Gastrocnemius medialis (tissue), 4 donors: ENCODE data around the gene C6orf89. TPM values are rescaled to one million over a fixed set of nuclear protein-coding genes. Genes with fewer than 3 reads are reported as not detected.

Experiments
- ATAC-seq, 2 donors: fragments of 150-250 bp; one replicate each; pipeline ENCODE4 v1.9.1; 2016
- DNase-seq, 2 donors: peaks; one replicate each; pipeline ENCODE4 v3.0.0-alpha.2; 2019
- H3K27ac ChIP-seq, 4 donors: fragments of 200-600 bp; sonication (generic); 1 replicate in 1 of 4; 2 replicates in 3 of 4; pipeline ENCODE4 v1.5.1; 2016 to 2018; ENCODE audit warnings: mild to moderate bottlenecking in 2 of 4, moderate library complexity in 1 of 4
- H3K27me3 ChIP-seq, 3 donors: fragments of 200-600 bp; sonication (generic) in 2 of 3; 1 replicate in 1 of 3; 2 replicates in 2 of 3; pipeline versions ENCODE4 v1.5.1 to v1.6.0; 2016 to 2019; ENCODE audit warnings: mild to moderate bottlenecking in 1 of 3, moderate library complexity in 1 of 3
- H3K36me3 ChIP-seq, 2 donors: fragments of 200-600 bp; sonication (generic) in 1 of 2; one replicate each; pipeline ENCODE4 v1.5.1; 2017 to 2018
- H3K4me1 ChIP-seq, 2 donors: fragments of 200-600 bp; sonication (generic) in 1 of 2; one replicate each; pipeline ENCODE4 v1.5.1; 2016 to 2017; ENCODE audit warnings: mild to moderate bottlenecking in 2 of 2
- H3K4me3 ChIP-seq, 4 donors: fragments of 200-600 bp; sonication (generic) in 3 of 4; 1 replicate in 1 of 4; 2 replicates in 3 of 4; pipeline ENCODE4 v1.5.1; 2016 to 2019; ENCODE audit warnings: mild to moderate bottlenecking in 2 of 4
- H3K9me3 ChIP-seq, 3 donors: fragments of 200-600 bp; sonication (generic) in 2 of 3; 1 replicate in 1 of 3; 2 replicates in 2 of 3; pipeline ENCODE4 v1.5.1; 2016 to 2019
- POLR2A ChIP-seq, 2 donors: fragments of 450-650 bp; IDR thresholded peaks; one replicate each; pipeline ENCODE4 v1.6.1; 2017; ENCODE audit warnings: antibody characterized with exemption in 2 of 2, mild to moderate bottlenecking in 2 of 2, moderate library complexity in 2 of 2
- in situ Hi-C, 4 donors: fragments of 200-750 bp; cut with MboI; loops; one replicate each; pipeline versions ENCODE4 v1.15.0 to v1.8.0; 2017; ENCODE audit warnings: low sequenced_read_pairs in 4 of 4
- intact Hi-C: fragments of 100-400 bp; cut with DNase I; formaldehyde crosslinking; loops from one replicate; pipeline ENCODE4 v1.15.1; 2023; ENCODE audit warnings: low total_unique reads
- total RNA-seq, 4 donors: library from RNA; depleted of rRNA; stranded (reverse); fragments of >200 nt; gene quantifications; one replicate each; pipeline versions ENCODE4 v1.1.0 to v1.2.3, GENCODE V29; 2016
- TF ChIP-seq, protein P1 (sequence below), 5 experiments: fragments of 450-650 bp in 3 of 5; fragments of 200-600 bp in 2 of 5; sonication (generic) in 2 of 5; IDR thresholded peaks in 4 of 5; conservative IDR thresholded peaks in 1 of 5; 1 replicate in 4 of 5; 2 replicates in 1 of 5; pipeline ENCODE4 v1.5.1; 2016 to 2019; ENCODE audit warnings: antibody characterized with exemption in 5 of 5, mild to moderate bottlenecking in 3 of 5, moderate library complexity in 3 of 5

The C6orf89 gene
- total RNA-seq, 4 donors from 2014 or later, result 30.8 to 53.2 (median 38.8) TPM

GRCh38 chr6:36917541-36918193, 31.9 kb downstream of the C6orf89 start:
- Histone ChIP-seq H3K27ac (peak overlapping the region; percentile 38 to 55 (median 51)), H3K27me3 (no peaks in the 10 kb centered on the region), H3K9me3 (no peaks in the 10 kb centered on the region), H3K4me3 (no peak overlapping the region), H3K36me3 (peaks cover 0 to 78% of the 10 kb centered on the region in 2 donors), H3K4me1 (peaks cover 13 to 24% of the 10 kb centered on the region in 2 donors)
- in situ Hi-C loops, result no loop called here
- intact Hi-C loops, result no loop called here
- DNase-seq (peak in 1 of 2 donors; percentile 58), ATAC-seq (peak; percentile 58 to 60)
- no peak for TF ChIP-seq POLR2A (IDR thresholded peaks at IDR 0.05)
- TF ChIP-seq, protein P1, sequence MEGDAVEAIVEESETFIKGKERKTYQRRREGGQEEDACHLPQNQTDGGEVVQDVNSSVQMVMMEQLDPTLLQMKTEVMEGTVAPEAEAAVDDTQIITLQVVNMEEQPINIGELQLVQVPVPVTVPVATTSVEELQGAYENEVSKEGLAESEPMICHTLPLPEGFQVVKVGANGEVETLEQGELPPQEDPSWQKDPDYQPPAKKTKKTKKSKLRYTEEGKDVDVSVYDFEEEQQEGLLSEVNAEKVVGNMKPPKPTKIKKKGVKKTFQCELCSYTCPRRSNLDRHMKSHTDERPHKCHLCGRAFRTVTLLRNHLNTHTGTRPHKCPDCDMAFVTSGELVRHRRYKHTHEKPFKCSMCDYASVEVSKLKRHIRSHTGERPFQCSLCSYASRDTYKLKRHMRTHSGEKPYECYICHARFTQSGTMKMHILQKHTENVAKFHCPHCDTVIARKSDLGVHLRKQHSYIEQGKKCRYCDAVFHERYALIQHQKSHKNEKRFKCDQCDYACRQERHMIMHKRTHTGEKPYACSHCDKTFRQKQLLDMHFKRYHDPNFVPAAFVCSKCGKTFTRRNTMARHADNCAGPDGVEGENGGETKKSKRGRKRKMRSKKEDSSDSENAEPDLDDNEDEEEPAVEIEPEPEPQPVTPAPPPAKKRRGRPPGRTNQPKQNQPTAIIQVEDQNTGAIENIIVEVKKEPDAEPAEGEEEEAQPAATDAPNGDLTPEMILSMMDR (IDR thresholded peaks at IDR 0.05 in 4 of 5, conservative IDR thresholded peaks at IDR 0.05 in 1 of 5), result no peak

GRCh38 chr6:36920049-36920448, 34.3 kb downstream of the C6orf89 start:
- in situ Hi-C loops, result no loop called here
- Histone ChIP-seq H3K4me1 (peaks cover 13 to 24% of the 10 kb centered on the region in 2 donors), H3K36me3 (peaks cover 0 to 82% of the 10 kb centered on the region in 2 donors), H3K27ac (peak overlapping the region in 2 of 4 donors; percentile 16 to 48), H3K27me3 (no peaks in the 10 kb centered on the region), H3K9me3 (no peaks in the 10 kb centered on the region), H3K4me3 (no peak overlapping the region)
- ATAC-seq (no peak), DNase-seq (no peak)
- TF ChIP-seq, protein P1 (IDR thresholded peaks at IDR 0.05 in 4 of 5, conservative IDR thresholded peaks at IDR 0.05 in 1 of 5), result no peak
- no peak for TF ChIP-seq POLR2A (IDR thresholded peaks at IDR 0.05)
- intact Hi-C loops, result no loop called here

DNA sequence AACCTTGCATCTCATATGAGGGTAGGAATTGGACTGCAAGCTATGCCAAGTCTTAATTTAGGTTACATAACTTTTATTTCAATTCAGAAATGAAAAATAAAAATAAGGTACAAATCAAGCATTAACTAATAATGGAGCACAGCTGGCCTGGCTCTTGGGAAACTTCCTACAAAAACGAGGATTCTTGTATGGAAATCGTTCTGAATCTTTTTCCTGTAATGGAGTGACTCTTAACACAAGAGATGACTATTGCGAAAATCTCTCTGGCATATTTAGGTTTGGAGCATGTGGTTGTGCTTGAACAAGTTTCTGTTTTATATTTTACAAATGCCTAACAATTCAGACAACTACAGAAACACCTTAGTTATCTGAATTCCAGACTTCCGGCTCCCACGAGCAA, 34.8 kb downstream of the C6orf89 start:
- H3K4me1 ChIP-seq, result peaks cover 13 to 24% of the 10 kb centered on the region in 2 donors
- ATAC-seq (peak; percentile 32 to 48), DNase-seq (no peak)
- no peaks in the 10 kb centered on the region for H3K27me3 ChIP-seq
- no peaks in the 10 kb centered on the region for H3K9me3 ChIP-seq
- no peak for TF ChIP-seq POLR2A (IDR thresholded peaks at IDR 0.05)
- TF ChIP-seq, protein P1 (IDR thresholded peaks at IDR 0.05 in 4 of 5, conservative IDR thresholded peaks at IDR 0.05 in 1 of 5), result no peak
- intact Hi-C loops (no loop called here), in situ Hi-C loops (no loop called here)
- no peak overlapping the region for H3K4me3 ChIP-seq
- H3K27ac ChIP-seq, result peak overlapping the region in 3 of 4 donors; percentile 45 to 48 (median 46)
- peaks cover 0 to 82% of the 10 kb centered on the region in 2 donors for H3K36me3 ChIP-seq

GRCh38 chr6:36924131-36924530, 38.4 kb downstream of the C6orf89 start:
- Histone ChIP-seq H3K4me3 (no peak overlapping the region), H3K27ac (no peak overlapping the region), H3K9me3 (no peaks in the 10 kb centered on the region), H3K36me3 (peaks cover 0 to 58% of the 10 kb centered on the region in 2 donors), H3K4me1 (peaks cover 29 to 38% of the 10 kb centered on the region in 2 donors), H3K27me3 (no peaks in the 10 kb centered on the region)
- DNase-seq (no peak), ATAC-seq (no peak)
- intact Hi-C loops, result no loop called here
- no peak for TF ChIP-seq POLR2A (IDR thresholded peaks at IDR 0.05)
- TF ChIP-seq, protein P1 (IDR thresholded peaks at IDR 0.05 in 4 of 5, conservative IDR thresholded peaks at IDR 0.05 in 1 of 5), result no peak
- in situ Hi-C loops, result no loop called here
